H54 (cell line): ENCODE measurements around the gene RUNX2.
A peak's percentile ranks its signal among the peaks of the same experiment; 100 is the strongest.

ENCODE experiments used
- DNase-seq: peaks from one replicate; pipeline ENCODE4 v3.0.0; 2011; ENCODE audit warnings: low spot score, mixed read lengths; ENCODE audit not compliant: insufficient read length
- FAIRE-seq: peaks from 3 replicates; lab custom pipeline; 2011; peaks lifted over from hg19 to GRCh38; lab: Jason Lieb, UNC
- POLR2A ChIP-seq: IDR thresholded peaks from 2 replicates; pipeline ENCODE4 v1.6.1; 2011; ENCODE audit warnings: low read depth, mild to moderate bottlenecking, low read length

The RUNX2 gene

GRCh38 chr6:45563041-45563440, 234.9 kb downstream of the RUNX2 start:
- no peak for TF ChIP-seq POLR2A
- no peak for DNase-seq
- no peak for FAIRE-seq

GRCh38 chr6:45563844-45564243, 235.7 kb downstream of the RUNX2 start:
- FAIRE-seq (no peak), DNase-seq (no peak)
- no peak for TF ChIP-seq POLR2A

- no peak for TF ChIP-seq POLR2A
- peak; percentile 58 for FAIRE-seq
- DNase-seq = peak; percentile 34
These were observed 238.8 kb downstream of the RUNX2 start for GRCh38 chr6:45566882-45567281.

GRCh38 chr6:45567879-45568278, 239.7 kb downstream of the RUNX2 start:
- FAIRE-seq = no peak
- DNase-seq = no peak
- no peak for TF ChIP-seq POLR2A

- FAIRE-seq = no peak
- no peak for TF ChIP-seq POLR2A
- DNase-seq = no peak
These were observed 240.5 kb downstream of the RUNX2 start for GRCh38 chr6:45568626-45569025.

GRCh38 chr6:45569210-45569945, 241.2 kb downstream of the RUNX2 start:
- TF ChIP-seq POLR2A = no peak
- FAIRE-seq (no peak), DNase-seq (no peak)

GRCh38 chr6:45571159-45571558, 243.0 kb downstream of the RUNX2 start:
- no peak for DNase-seq
- no peak for FAIRE-seq
- no peak for TF ChIP-seq POLR2A

- DNase-seq (no peak), FAIRE-seq (no peak)
- TF ChIP-seq POLR2A = no peak
These were observed 244.7 kb downstream of the RUNX2 start for GRCh38 chr6:45572833-45573232.

GRCh38 chr6:45574014-45574461, 245.9 kb downstream of the RUNX2 start:
- FAIRE-seq = no peak
- TF ChIP-seq POLR2A = no peak
- DNase-seq = no peak

GRCh38 chr6:45574885-45575284, 246.8 kb downstream of the RUNX2 start:
- no peak for DNase-seq
- FAIRE-seq = no peak
- TF ChIP-seq POLR2A = no peak

- DNase-seq = no peak
- no peak for TF ChIP-seq POLR2A
- FAIRE-seq = no peak
These were observed 248.8 kb downstream of the RUNX2 start for GRCh38 chr6:45576648-45577624.

- FAIRE-seq = no peak
- TF ChIP-seq POLR2A = no peak
- DNase-seq = no peak
These were observed 249.8 kb downstream of the RUNX2 start for GRCh38 chr6:45577836-45578504.

- TF ChIP-seq POLR2A = no peak
- no peak for FAIRE-seq
- no peak for DNase-seq
These were observed 256.0 kb downstream of the RUNX2 start for GRCh38 chr6:45584127-45584526.
